H9 (cell line): Measurements from ENCODE around the gene CBFA2T2. TPM values are rescaled to one million over a fixed set of nuclear protein-coding genes. Genes with fewer than 3 reads are reported as not detected.

Experiments
- DNase-seq: peaks from one replicate; pipeline ENCODE4 v3.0.0-alpha.2; 2017
- H2AFZ ChIP-seq: one replicate; pipeline ENCODE4 v1.6.1; 2013; ENCODE audit warnings: mild to moderate bottlenecking, low read length, control low read depth, moderate library complexity
- H2AK5ac ChIP-seq: 2 replicates; pipeline ENCODE4 v1.6.1; 2013; ENCODE audit warnings: low read length, control low read depth, mixed read lengths; ENCODE audit not compliant: insufficient read length
- H2BK120ac ChIP-seq: one replicate; pipeline ENCODE4 v1.6.1; 2013; ENCODE audit warnings: low read depth, mild to moderate bottlenecking, low read length, control low read depth, inconsistent platforms; ENCODE audit not compliant: poor library complexity, severe bottlenecking
- H2BK12ac ChIP-seq: 2 replicates; pipeline ENCODE4 v1.6.1; 2013; ENCODE audit warnings: low read length, control low read depth, mixed read lengths, low read depth; ENCODE audit not compliant: insufficient read length
- H2BK15ac ChIP-seq: 2 replicates; pipeline ENCODE4 v1.6.1; 2013; ENCODE audit warnings: low read depth, low read length, control low read depth
- H2BK20ac ChIP-seq: one replicate; pipeline ENCODE4 v1.6.1; 2013; ENCODE audit warnings: low read depth, mild to moderate bottlenecking, low read length, control low read depth, inconsistent platforms; ENCODE audit not compliant: poor library complexity, severe bottlenecking
- H2BK5ac ChIP-seq: 2 replicates; pipeline ENCODE4 v1.6.1; 2013; ENCODE audit warnings: low read length, control low read depth, mixed read lengths; ENCODE audit not compliant: insufficient read length
- H3K14ac ChIP-seq: 2 replicates; pipeline ENCODE4 v1.6.1; 2013; ENCODE audit warnings: low read length, control low read depth; ENCODE audit not compliant: insufficient read depth
- H3K18ac ChIP-seq: 2 replicates; pipeline ENCODE4 v1.6.1; 2013; ENCODE audit warnings: low read depth, mild to moderate bottlenecking, mixed read lengths, low read length, control low read depth; ENCODE audit not compliant: insufficient read length
- H3K23ac ChIP-seq: 2 replicates; pipeline ENCODE4 v1.6.1; 2013; ENCODE audit warnings: low read length, control low read depth, mixed read lengths, low read depth; ENCODE audit not compliant: insufficient read length
- H3K23me2 ChIP-seq: 2 replicates; pipeline ENCODE4 v1.6.1; 2013; ENCODE audit warnings: low read depth, mild to moderate bottlenecking, mixed read lengths, low read length, control low read depth; ENCODE audit not compliant: insufficient read length, poor library complexity, severe bottlenecking
- H3K27ac ChIP-seq: 2 replicates; pipeline ENCODE4 v1.5.1; 2013; ENCODE audit warnings: low read length, control low read depth, mixed read lengths, low read depth; ENCODE audit not compliant: insufficient read length
- H3K27me3 ChIP-seq: 2 replicates; pipeline ENCODE4 v1.6.1; 2013; ENCODE audit warnings: low read length, control low read depth, inconsistent platforms; ENCODE audit not compliant: insufficient read depth
- H3K4ac ChIP-seq: 2 replicates; pipeline ENCODE4 v1.6.1; 2013; ENCODE audit warnings: low read depth, mild to moderate bottlenecking, control low read depth, inconsistent platforms, low read length, moderate library complexity
- H3K4me1 ChIP-seq: 2 replicates; pipeline ENCODE4 v1.6.1; 2013; ENCODE audit warnings: low read length, control low read depth, inconsistent platforms; ENCODE audit not compliant: insufficient read depth
- H3K4me2 ChIP-seq: 2 replicates; pipeline ENCODE4 v1.6.1; 2013; ENCODE audit warnings: low read length, control low read depth, mixed read lengths; ENCODE audit not compliant: insufficient read length, insufficient read depth
- H3K56ac ChIP-seq: 2 replicates; pipeline ENCODE4 v1.6.1; 2013; ENCODE audit warnings: low read depth, mild to moderate bottlenecking, mixed read lengths, low read length, control low read depth; ENCODE audit not compliant: insufficient read length
- H3K79me1 ChIP-seq: 2 replicates; pipeline ENCODE4 v1.6.1; 2013; ENCODE audit warnings: low read depth, mild to moderate bottlenecking, moderate library complexity, low read length, control low read depth, inconsistent platforms; ENCODE audit not compliant: insufficient read depth, poor library complexity, severe bottlenecking
- H3K79me2 ChIP-seq: 2 replicates; pipeline ENCODE4 v1.6.1; 2013; ENCODE audit warnings: low read length, control low read depth, inconsistent platforms; ENCODE audit not compliant: insufficient read depth
- H3K9ac ChIP-seq: 2 replicates; pipeline ENCODE4 v1.6.1; 2013; ENCODE audit warnings: low read length, control low read depth, mixed read lengths; ENCODE audit not compliant: insufficient read length; ENCODE audit errors: extremely low read depth
- H3K9me3 ChIP-seq: one replicate; pipeline ENCODE4 v1.6.1; 2013; ENCODE audit warnings: low read depth, low read length, inconsistent platforms; ENCODE audit not compliant: control insufficient read depth
- H3T11ph ChIP-seq: one replicate; pipeline ENCODE4 v1.6.1; 2013; ENCODE audit warnings: mild to moderate bottlenecking, low read length, control low read depth, inconsistent platforms
- H4K20me1 ChIP-seq: one replicate; pipeline ENCODE4 v1.6.1; 2013; ENCODE audit not compliant: control insufficient read depth, insufficient read length, insufficient read depth
- H4K5ac ChIP-seq: 2 replicates; pipeline ENCODE4 v1.6.1; 2013; ENCODE audit warnings: low read depth, mild to moderate bottlenecking, mixed read lengths, low read length, control low read depth; ENCODE audit not compliant: insufficient read length
- H4K8ac ChIP-seq: replicated peaks from 2 replicates; pipeline ENCODE4 v1.6.1; 2013; ENCODE audit warnings: low read length, control low read depth, mixed read lengths, low read depth; ENCODE audit not compliant: insufficient read length
- H4K91ac ChIP-seq: 2 replicates; pipeline ENCODE4 v1.6.1; 2013; ENCODE audit warnings: low read depth, mild to moderate bottlenecking, moderate library complexity, mixed read lengths, low read length, control low read depth; ENCODE audit not compliant: insufficient read length
- H3K27ac Mint-ChIP-seq, 3 experiments: 2 replicates in 2 of 3; 3 replicates in 1 of 3; pipeline ENCODE4 v1.8.0; 2020 to 2021; ENCODE audit warnings: mixed read lengths in 3 of 3, mild to moderate bottlenecking in 1 of 3, moderate library complexity in 1 of 3
- H3K27me3 Mint-ChIP-seq: 2 replicates; pipeline ENCODE4 v1.8.0; 2021; ENCODE audit warnings: low read depth, mild to moderate bottlenecking, moderate library complexity, mixed read lengths
- H3K36me3 Mint-ChIP-seq, 3 experiments: 2 replicates in 2 of 3; 3 replicates in 1 of 3; pipeline ENCODE4 v1.8.0; 2020 to 2021; ENCODE audit warnings: low read depth in 3 of 3, mixed read lengths in 3 of 3; ENCODE audit not compliant: insufficient read depth in 1 of 3
- H3K4me1 Mint-ChIP-seq, 2 experiments: 2 replicates each; pipeline ENCODE4 v1.8.0; 2020; ENCODE audit warnings: mixed read lengths in 2 of 2
- H3K4me3 Mint-ChIP-seq, 2 experiments: 2 replicates in 1 of 2; 3 replicates in 1 of 2; pipeline ENCODE4 v1.8.0; 2020 to 2021; ENCODE audit warnings: mild to moderate bottlenecking in 2 of 2, mixed read lengths in 2 of 2, moderate library complexity in 1 of 2
- H3K9me3 Mint-ChIP-seq, 2 experiments: 2 replicates in 1 of 2; 3 replicates in 1 of 2; pipeline ENCODE4 v1.8.0; 2020; ENCODE audit warnings: mild to moderate bottlenecking in 2 of 2, mixed read lengths in 2 of 2, moderate library complexity in 1 of 2
- CTCF ChIP-seq: fragments of 200-600 bp; sonication (generic); conservative IDR thresholded peaks from 3 replicates; pipeline ENCODE4 v1.8.0; 2021; ENCODE audit warnings: antibody characterized with exemption, mild to moderate bottlenecking
- WGBS: extraction: QIAGEN DNeasy Blood & Tissue Kit; methylation state at CpG from one replicate; pipeline ENCODE4 v1.1.7; 2013; ENCODE audit warnings: missing lambda C conversion rate, low lambda C conversion rate, mixed read lengths; ENCODE audit not compliant: insufficient read length; ENCODE audit errors: extremely low coverage; 5-methylcytosine and 5-hydroxymethylcytosine counted together
- total RNA-seq: library from RNA; stranded (reverse); gene quantifications from 2 replicates; pipeline ENCODE4 v1.2.1, GENCODE V29; 2021

The CBFA2T2 gene
- total RNA-seq, 1 experiment from 2014 or later = 11.2 TPM

DNA sequence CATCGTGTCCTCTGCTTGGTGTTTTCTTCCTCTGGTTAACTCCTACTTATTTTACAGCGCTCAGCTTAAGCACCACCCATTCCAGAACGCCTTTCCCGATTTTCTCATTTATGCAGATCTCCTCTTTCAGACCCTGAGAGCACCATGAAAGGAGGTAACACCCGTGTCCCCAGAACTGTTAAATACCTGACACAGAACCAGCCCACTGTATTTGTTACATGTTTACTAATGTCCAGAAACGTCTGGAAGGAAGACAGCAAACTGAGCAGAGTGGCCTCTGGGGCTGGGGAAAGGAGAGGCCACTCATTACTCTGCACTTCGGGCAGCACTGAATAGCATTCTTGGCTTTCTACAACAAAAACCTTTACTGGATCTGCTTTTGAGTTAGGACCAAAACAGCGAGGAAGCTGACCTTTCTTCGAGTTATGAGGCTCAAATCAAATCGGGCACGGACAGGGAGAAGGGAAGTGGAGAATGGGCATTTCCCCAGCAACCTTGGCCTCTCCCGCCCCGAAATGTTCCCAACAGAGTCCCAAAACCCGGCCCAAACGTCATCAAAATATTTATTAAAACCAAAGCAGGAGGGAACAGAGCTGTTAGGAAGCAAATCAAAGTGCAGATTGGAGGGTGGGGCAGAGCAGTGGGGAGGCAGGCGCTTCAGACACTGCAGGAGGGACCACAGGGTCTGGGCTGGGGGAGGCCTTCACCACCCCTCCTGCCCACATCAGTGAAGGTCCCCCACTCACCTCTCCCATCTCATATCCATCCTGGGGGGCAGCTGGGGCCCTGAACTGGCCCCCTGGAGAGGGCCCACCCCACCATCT is 185.5 kb downstream of the CBFA2T2 start:
- Histone ChIP-seq H3T11ph (no peak overlapping the region), H2BK15ac (no peak overlapping the region), H4K8ac (no peak overlapping the region), H4K5ac (no peak overlapping the region), H2BK120ac (no peak overlapping the region), H4K20me1 (no peaks in the 10 kb centered on the region), H3K23me2 (peaks cover 21% of the 10 kb centered on the region), H3K4me2 (peak overlapping the region; percentile 71), H2AK5ac (no peak overlapping the region), H2AFZ (no peak overlapping the region), H3K18ac (no peak overlapping the region), H3K9ac (no peak overlapping the region), H3K27ac (no peak overlapping the region), H3K4ac (no peak overlapping the region), H2BK5ac (no peak overlapping the region), H3K79me2 (no peaks in the 10 kb centered on the region), H3K27me3 (no peaks in the 10 kb centered on the region), H3K9me3 (no peaks in the 10 kb centered on the region), H3K79me1 (no peaks in the 10 kb centered on the region), H3K56ac (no peak overlapping the region), H2BK20ac (no peak overlapping the region), H2BK12ac (no peak overlapping the region), H4K91ac (no peak overlapping the region), H3K23ac (no peak overlapping the region), H3K14ac (no peak overlapping the region), H3K4me1 (peaks cover 4% of the 10 kb centered on the region; the same call in 1 of the 2 replicates)
- H3K36me3 Mint-ChIP-seq = peaks cover 34 to 62% (median 53%) of the 10 kb centered on the region in 3 experiments; a peak in 6 of 7 replicates
- TF ChIP-seq CTCF = no peak
- H3K27ac Mint-ChIP-seq = peak overlapping the region; percentile 1 to 73 (median 5); a peak in 5 of 7 replicates
- no CpG with 5 or more reads among the region's 16 CpGs for WGBS
- H3K4me1 Mint-ChIP-seq = peaks cover 30% of the 10 kb centered on the region in 2 experiments
- no peak for DNase-seq
- no peaks in the 10 kb centered on the region; a peak in 1 of 5 replicates for H3K9me3 Mint-ChIP-seq
- peak overlapping the region; percentile 49 to 76 for H3K4me3 Mint-ChIP-seq
- H3K27me3 Mint-ChIP-seq = peaks cover 2% of the 10 kb centered on the region
